Heart right ventricle (tissue), 16 donors: ENCODE measurements around the gene FBXO38. TPM values are rescaled to one million over a fixed set of nuclear protein-coding genes. Genes with fewer than 3 reads are reported as not detected.

Source experiments
- ATAC-seq, 8 donors: fragments of 200-7000 bp; cut with Tn5 transposase; one replicate each; pipeline ENCODE4 v1.9.1; 2020; ENCODE audit warnings: mild to moderate bottlenecking in 8 of 8, moderate library complexity in 8 of 8, moderate number of reproducible peaks in 1 of 8
- DNase-seq, 2 donors: peaks; one replicate each; pipeline ENCODE4 v3.0.0-alpha.2; 2020
- H3K27ac ChIP-seq, 10 donors: fragments of 200-600 bp; sonication (generic) in 2 of 10; one replicate each; pipeline versions ENCODE4 v1.5.0 to v1.8.0; 2020 to 2022; ENCODE audit warnings: mild to moderate bottlenecking in 3 of 10
- H3K27me3 ChIP-seq, 7 donors: fragments of 200-600 bp; one replicate each; pipeline ENCODE4 v1.8.0; 2021 to 2022; ENCODE audit warnings: mild to moderate bottlenecking in 2 of 7
- H3K36me3 ChIP-seq, 9 donors: fragments of 200-600 bp; sonication (generic) in 1 of 9; one replicate each; pipeline versions ENCODE4 v1.5.0 to v1.8.0; 2020 to 2022; ENCODE audit warnings: mild to moderate bottlenecking in 2 of 9
- H3K4me1 ChIP-seq, 9 donors: fragments of 200-600 bp; sonication (generic) in 1 of 9; one replicate each; pipeline versions ENCODE4 v1.5.0 to v1.8.0; 2020 to 2022; ENCODE audit warnings: mild to moderate bottlenecking in 4 of 9
- H3K4me3 ChIP-seq, 10 donors: fragments of 200-600 bp; sonication (generic) in 2 of 10; one replicate each; pipeline versions ENCODE4 v1.5.0 to v1.8.0; 2020 to 2022; ENCODE audit warnings: mild to moderate bottlenecking in 7 of 10, moderate library complexity in 2 of 10
- H3K9me3 ChIP-seq, 11 donors: fragments of 200-600 bp in 10 of 11; sonication (generic) in 2 of 11; one replicate each; pipeline versions ENCODE4 v1.5.0 to v1.8.0; 2013 to 2022; ENCODE audit warnings: mild to moderate bottlenecking in 2 of 11, control low read depth in 1 of 11, moderate library complexity in 1 of 11
- WGBS, 2 donors: extraction: QIAGEN DNeasy Blood & Tissue Kit; methylation state at CpG; one replicate each; pipeline ENCODE4 v1.1.7; 2013; ENCODE audit warnings: inconsistent platforms in 1 of 2; 5-methylcytosine and 5-hydroxymethylcytosine counted together
- intact Hi-C, 10 donors: fragments of 100-400 bp; cut with DNase I; formaldehyde crosslinking; loops; one replicate each; pipeline versions ENCODE4 v1.11.1 to v1.14.2; 2022
- polyA plus RNA-seq, 2 donors: library from polyadenylated mRNA; stranded (reverse); fragments of 200-250 nt; gene quantifications; one replicate each; pipeline ENCODE4 v1.2.3, GENCODE V29; 2013
- total RNA-seq, 10 donors: library from RNA; stranded (reverse); fragmentation: NEBNext Ultra II Directional in 3 of 10; extraction: Animal tissue kit (Norgen Biotek cat#: 25700) in 3 of 10; gene quantifications; one replicate each; pipeline versions ENCODE4 v1.2.1 to v1.2.4, GENCODE V29; 2021 to 2023
- TF ChIP-seq, protein P1 (sequence below), 9 donors: fragments of 200-600 bp; sonication (generic) in 2 of 9; IDR thresholded peaks; one replicate each; pipeline versions ENCODE4 v1.5.0 to v1.8.0; 2021 to 2022; ENCODE audit warnings: antibody characterized with exemption in 9 of 9, mild to moderate bottlenecking in 5 of 9, moderate library complexity in 1 of 9
- donor health status: Arrhythmogenic right ventricular cardiomyopathy.
- donor health status: ischemic (EF 13 %, LVEDD 7.1; RV severe dilation, severe dysfunction).
- donor health status: healthy with polysubstance abuse.
- donor health status: DM: no; HTN: yes; CAD: no.
- donor health status: DM: no; HTN: no; CAD: no.
- donor health status: ischemic (EF 25% LVEDD 6.9; RV normal size, moderate dysfunction).
- donor health status: ischemic (EF 25% LVEDD 5.7; RV mildly dilated, moderate dysfunction).
- donor health status: healthy.
- donor health status: DM: yes; HTN: yes; CAD: no.
- donor health status: Ischemic cardiomyopathy.
- donor health status: ischemic (EF 35%, LVEDD 5.7; RV mildly dilated, moderate dysfunction).
- donor health status: nonischemic (EF 11% LVEDD 7.7; RV severe dilation, severe dysfunction).
- donor health status: DM: yes; HTN: yes; CAD: no.
- donor health status: PGD.
- donor health status: ischemic (EF 29% LVEDD 5.4; RV normal size, mild dysfunction).
- donor health status: nonischemic (EF 23%, LVEDD 6.1; RV moderate dilation, normal function).

FBXO38 gene
- total and polyA plus RNA-seq, 12 donors: 10.2 to 66.4 (median 46.6) TPM

DNA sequence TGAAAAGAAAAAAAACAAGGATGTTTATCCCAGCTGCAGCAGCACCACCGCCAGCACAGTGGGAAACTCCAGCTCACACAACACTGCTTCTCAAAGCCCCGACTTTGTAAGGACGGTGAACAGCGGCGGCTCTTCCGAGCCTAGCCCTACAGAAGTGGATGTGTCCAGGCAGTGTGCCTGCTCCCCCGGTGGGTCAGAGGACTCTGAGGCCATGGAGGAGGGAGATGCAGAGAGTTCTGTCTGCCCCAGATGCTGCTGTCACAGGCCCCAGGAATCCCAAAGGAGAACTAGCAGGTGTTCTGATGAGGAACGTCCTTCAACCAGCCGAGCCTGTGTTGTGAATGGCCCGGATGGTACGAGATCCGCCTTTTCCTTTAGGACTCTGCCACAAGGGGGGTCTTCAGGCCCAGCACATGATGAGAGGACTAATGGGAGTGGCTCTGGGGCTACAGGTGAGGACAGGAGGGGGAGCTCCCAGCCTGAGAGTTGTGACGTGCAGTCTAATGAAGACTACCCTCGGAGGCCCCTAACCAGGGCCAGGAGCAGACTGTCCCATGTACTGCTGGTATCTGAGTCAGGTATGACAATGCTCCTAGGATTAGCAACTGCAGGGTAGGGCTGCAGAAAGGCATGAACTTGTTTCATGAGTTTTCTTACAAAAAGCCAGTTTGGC is 43.7 kb downstream of the FBXO38 start:
- 79 to 80% methylated on average over 14 of the region's 14 CpGs for WGBS, 2 donors
- intact Hi-C loops: no loop called here
- peak in 7 of 8 donors; percentile 8 to 64 (median 52) for ATAC-seq
- H3K4me3 ChIP-seq: no peak overlapping the region
- peaks cover 0 to 93% (median 51%) of the 10 kb centered on the region in 9 donors for H3K36me3 ChIP-seq
- no peaks in the 10 kb centered on the region for H3K9me3 ChIP-seq
- TF ChIP-seq, protein P1, sequence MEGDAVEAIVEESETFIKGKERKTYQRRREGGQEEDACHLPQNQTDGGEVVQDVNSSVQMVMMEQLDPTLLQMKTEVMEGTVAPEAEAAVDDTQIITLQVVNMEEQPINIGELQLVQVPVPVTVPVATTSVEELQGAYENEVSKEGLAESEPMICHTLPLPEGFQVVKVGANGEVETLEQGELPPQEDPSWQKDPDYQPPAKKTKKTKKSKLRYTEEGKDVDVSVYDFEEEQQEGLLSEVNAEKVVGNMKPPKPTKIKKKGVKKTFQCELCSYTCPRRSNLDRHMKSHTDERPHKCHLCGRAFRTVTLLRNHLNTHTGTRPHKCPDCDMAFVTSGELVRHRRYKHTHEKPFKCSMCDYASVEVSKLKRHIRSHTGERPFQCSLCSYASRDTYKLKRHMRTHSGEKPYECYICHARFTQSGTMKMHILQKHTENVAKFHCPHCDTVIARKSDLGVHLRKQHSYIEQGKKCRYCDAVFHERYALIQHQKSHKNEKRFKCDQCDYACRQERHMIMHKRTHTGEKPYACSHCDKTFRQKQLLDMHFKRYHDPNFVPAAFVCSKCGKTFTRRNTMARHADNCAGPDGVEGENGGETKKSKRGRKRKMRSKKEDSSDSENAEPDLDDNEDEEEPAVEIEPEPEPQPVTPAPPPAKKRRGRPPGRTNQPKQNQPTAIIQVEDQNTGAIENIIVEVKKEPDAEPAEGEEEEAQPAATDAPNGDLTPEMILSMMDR (IDR thresholded peaks at IDR 0.05): no peak
- peaks cover 0 to 17% (median 5%) of the 10 kb centered on the region in 9 donors for H3K4me1 ChIP-seq
- no peak overlapping the region for H3K27ac ChIP-seq
- no peaks in the 10 kb centered on the region for H3K27me3 ChIP-seq
- DNase-seq: no peak

- Histone ChIP-seq H3K27ac (no peak overlapping the region), H3K36me3 (peaks cover 0 to 92% (median 46%) of the 10 kb centered on the region in 9 donors), H3K9me3 (no peaks in the 10 kb centered on the region), H3K4me3 (no peak overlapping the region), H3K27me3 (no peaks in the 10 kb centered on the region), H3K4me1 (peaks cover 0 to 17% (median 5%) of the 10 kb centered on the region in 9 donors)
- DNase-seq (no peak), ATAC-seq (no peak)
- WGBS, 2 donors: 85 to 87% methylated on average over 2 of the region's 2 CpGs
- TF ChIP-seq, protein P1 (IDR thresholded peaks at IDR 0.05): no peak
- intact Hi-C loops: no loop called here
These were observed 45.1 kb downstream of the FBXO38 start for GRCh38 chr5:148428848-148429247.

- Histone ChIP-seq H3K27ac (peak overlapping the region in 1 of 10 donors; percentile 1), H3K4me1 (peaks cover 0 to 6% (median 0%) of the 10 kb centered on the region in 9 donors), H3K27me3 (no peaks in the 10 kb centered on the region), H3K36me3 (peaks cover 0 to 92% (median 19%) of the 10 kb centered on the region in 9 donors), H3K9me3 (no peaks in the 10 kb centered on the region), H3K4me3 (no peak overlapping the region)
- WGBS, 2 donors: 65 to 84% methylated on average over 3 of the region's 3 CpGs
- intact Hi-C loops: no loop called here
- ATAC-seq: peak in 4 of 8 donors; percentile 42 to 82 (median 65)
- TF ChIP-seq, protein P1 (IDR thresholded peaks at IDR 0.05): no peak
- no peak for DNase-seq
These were observed 50.1 kb downstream of the FBXO38 start for GRCh38 chr5:148433826-148434225.

DNA sequence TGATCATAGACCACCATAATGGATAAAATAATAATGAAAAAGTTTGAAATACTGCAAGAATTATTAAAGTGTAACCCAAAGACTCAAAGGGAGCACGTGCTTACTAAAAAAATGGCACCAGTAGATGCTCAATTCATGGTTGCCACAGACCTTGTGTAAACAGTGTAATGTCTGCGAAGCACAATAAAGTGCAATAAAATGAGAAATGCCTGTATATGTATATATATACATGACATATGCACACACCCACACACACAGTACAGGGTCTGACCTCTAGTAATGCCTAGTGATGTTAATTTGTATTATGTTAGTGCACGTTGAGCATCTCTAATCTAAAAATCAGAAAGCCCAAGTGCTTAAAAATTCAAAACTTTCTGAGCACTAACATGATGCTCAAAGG is 52.3 kb downstream of the FBXO38 start:
- WGBS, 2 donors: 96% methylated on average over 3 of the region's 3 CpGs

More for the DNA sequence above, 52.3 kb downstream of the FBXO38 start:
- DNase-seq (no peak), ATAC-seq (no peak)
- Histone ChIP-seq H3K9me3 (no peaks in the 10 kb centered on the region), H3K4me1 (peaks cover 0 to 7% (median 0%) of the 10 kb centered on the region in 9 donors), H3K27me3 (no peaks in the 10 kb centered on the region), H3K4me3 (no peak overlapping the region), H3K27ac (no peak overlapping the region), H3K36me3 (peaks cover 0 to 100% (median 37%) of the 10 kb centered on the region in 9 donors)
- intact Hi-C loops: no loop called here
- TF ChIP-seq, protein P1 (IDR thresholded peaks at IDR 0.05): no peak
